ENCODE results near the gene TRIM44.

GRCh38 chr11:35735411-35735810 is 72.8 kb downstream of the TRIM44 start:
- no peak for TF ChIP-seq CTCF (IDR thresholded peaks at IDR 0.05)
- TF ChIP-seq POLR2A (IDR thresholded peaks at IDR 0.05; ENCODE audit: low read depth), result no peak
- no peak for TF ChIP-seq POLR2AphosphoS5 (IDR thresholded peaks at IDR 0.05)
